Naive thymus-derived CD4-positive, alpha-beta T cell (primary cell): ENCODE data around the gene RBMXL3. TPM values are rescaled to one million over a fixed set of nuclear protein-coding genes. Genes with fewer than 3 reads are reported as not detected.

Experiments used
- ATAC-seq: fragments of 150-1000 bp; cut with Tn5 transposase; 2 replicates; pipeline ENCODE4 v1.10.0; 2021; ENCODE audit warnings: mild to moderate bottlenecking, moderate library complexity
- CTCF ChIA-PET: fragments of 350-600 bp; sonication (Branson Sonifier 250); formaldehyde crosslinking; loops from one replicate; lab custom pipeline; 2021; ENCODE audit warnings: antibody characterized with exemption; lab: Charles Lee
- POLR2A ChIA-PET: fragments of 350-600 bp; sonication (Branson Sonifier 250); formaldehyde crosslinking; loops from one replicate; lab custom pipeline; 2021; ENCODE audit warnings: antibody characterized with exemption, inconsistent platforms; lab: Charles Lee
- DNase-seq, 9 donors: peaks; one replicate each; pipeline versions ENCODE4 v3.0.0 to v3.0.0-alpha.2; 2020 to 2022; ENCODE audit warnings: mixed read lengths in 1 of 9
- H3K27ac ChIP-seq: one replicate; pipeline ENCODE4 v1.7.0; 2013; ENCODE audit warnings: mild to moderate bottlenecking, low read depth, low read length, moderate library complexity
- H3K27me3 ChIP-seq, 2 donors: one replicate each; pipeline ENCODE4 v1.7.0; 2013; ENCODE audit warnings: low read length in 2 of 2, mild to moderate bottlenecking in 2 of 2, moderate library complexity in 2 of 2; ENCODE audit not compliant: control insufficient read depth in 2 of 2, insufficient read depth in 2 of 2
- H3K36me3 ChIP-seq, 3 experiments: 1 replicate in 2 of 3; 2 replicates in 1 of 3; pipeline ENCODE4 v1.7.0; 2013; ENCODE audit warnings: low read length in 3 of 3, mild to moderate bottlenecking in 3 of 3, moderate library complexity in 1 of 3; ENCODE audit not compliant: insufficient read depth in 3 of 3, control insufficient read depth in 2 of 3
- H3K4me1 ChIP-seq, 2 donors: one replicate each; pipeline ENCODE4 v1.7.0; 2013; ENCODE audit warnings: low read length in 2 of 2, mild to moderate bottlenecking in 2 of 2, moderate library complexity in 1 of 2; ENCODE audit not compliant: control insufficient read depth in 2 of 2, insufficient read depth in 2 of 2
- H3K4me3 ChIP-seq: 2 replicates; pipeline ENCODE4 v1.7.0; 2013; ENCODE audit warnings: mild to moderate bottlenecking, low read length
- H3K9me3 ChIP-seq, 3 experiments: 1 replicate in 2 of 3; 2 replicates in 1 of 3; pipeline ENCODE4 v1.7.0; 2013; ENCODE audit warnings: low read length in 3 of 3; ENCODE audit not compliant: control insufficient read depth in 2 of 3
- H3K27ac Mint-ChIP-seq, 9 donors: one replicate each; pipeline ENCODE4 v1.8.0; 2020 to 2022; ENCODE audit warnings: mixed read lengths in 9 of 9, mild to moderate bottlenecking in 8 of 9, moderate library complexity in 5 of 9, inconsistent platforms in 2 of 9
- H3K27me3 Mint-ChIP-seq, 5 donors: one replicate each; pipeline ENCODE4 v1.8.0; 2021 to 2022; ENCODE audit warnings: mixed read lengths in 5 of 5, mild to moderate bottlenecking in 1 of 5
- H3K36me3 Mint-ChIP-seq, 5 donors: one replicate each; pipeline ENCODE4 v1.8.0; 2020 to 2022; ENCODE audit warnings: mixed read lengths in 5 of 5, mild to moderate bottlenecking in 3 of 5, inconsistent platforms in 1 of 5
- H3K4me1 Mint-ChIP-seq, 7 donors: one replicate each; pipeline ENCODE4 v1.8.0; 2020 to 2022; ENCODE audit warnings: mixed read lengths in 7 of 7, mild to moderate bottlenecking in 3 of 7, inconsistent platforms in 1 of 7
- H3K4me3 Mint-ChIP-seq, 10 donors: one replicate each; pipeline ENCODE4 v1.8.0; 2020 to 2022; ENCODE audit warnings: mild to moderate bottlenecking in 10 of 10, mixed read lengths in 10 of 10, moderate library complexity in 6 of 10, inconsistent platforms in 2 of 10
- H3K9me3 Mint-ChIP-seq, 11 donors: one replicate each; pipeline ENCODE4 v1.8.0; 2020 to 2022; ENCODE audit warnings: mixed read lengths in 11 of 11, mild to moderate bottlenecking in 4 of 11, inconsistent platforms in 1 of 11, moderate library complexity in 1 of 11
- intact Hi-C, 2 donors: fragments of 100-400 bp; cut with micrococcal nuclease; formaldehyde crosslinking; loops; one replicate each; pipeline ENCODE4 v1.15.1; 2023
- polyA plus RNA-seq, 2 donors: library from polyadenylated mRNA; unstranded; fragments of 300-500 nt; fragmentation: Illumina TruSeq; gene quantifications; one replicate each; pipeline ENCODE4 v1.2.3, GENCODE V29; 2021
- total RNA-seq, 6 experiments: library from RNA in 5 of 6; stranded (reverse) in 5 of 6; gene quantifications; 1 replicate in 5 of 6; 2 replicates in 1 of 6; pipeline ENCODE4 v1.2.3 and lab custom pipeline; 2021 to 2026

Gene RBMXL3
- total and polyA plus RNA-seq, 7 experiments from 2014 or later = not detected

- H3K9me3 ChIP-seq = no peaks in the 10 kb centered on the region
- H3K4me3 Mint-ChIP-seq = peak within 1 kb of the TSS in 3 of 10 donors; percentile 27 to 45 (median 28)
- H3K36me3 ChIP-seq = no peaks in the 10 kb centered on the region
- H3K27ac Mint-ChIP-seq = no peak within 1 kb of the TSS
- no peak within 1 kb of the TSS for H3K27ac ChIP-seq
- peaks cover 16 to 38% (median 28%) of the 10 kb centered on the region in 5 donors for H3K27me3 Mint-ChIP-seq
- peaks cover 0 to 6% (median 0%) of the 10 kb centered on the region in 7 donors for H3K4me1 Mint-ChIP-seq
- no peak within 1 kb of the TSS for H3K4me3 ChIP-seq
- no peaks in the 10 kb centered on the region for H3K4me1 ChIP-seq
- ChIA-PET POLR2A (no interaction called here), CTCF (no interaction called here)
- peaks cover 0 to 4% (median 0%) of the 10 kb centered on the region in 11 donors for H3K9me3 Mint-ChIP-seq
- DNase-seq (peak in 1 of 9 donors; percentile 1), ATAC-seq (no peak)
- no peaks in the 10 kb centered on the region for H3K27me3 ChIP-seq
- intact Hi-C loops = no loop called here
- H3K36me3 Mint-ChIP-seq = no peaks in the 10 kb centered on the region
Measured at GRCh38 chrX:115233497-115234455, 44.6 kb downstream of the RBMXL3 start, which contains the start of gene LRCH2. Gene LRCH2 (minus strand): TSS chrX:115234096. CDS start chrX:115234041, 55 bp downstream.

- no peak for ATAC-seq
- intact Hi-C loops = no loop called here
- ChIA-PET CTCF (no interaction called here), POLR2A (no interaction called here)
- H3K4me1 ChIP-seq = no peaks in the 10 kb centered on the region
- Mint-ChIP-seq H3K4me1 (peaks cover 0 to 6% (median 0%) of the 10 kb centered on the region in 7 donors), H3K36me3 (no peaks in the 10 kb centered on the region), H3K27me3 (peaks cover 16 to 38% (median 28%) of the 10 kb centered on the region in 5 donors), H3K4me3 (no peak overlapping the region), H3K27ac (no peak overlapping the region), H3K9me3 (peaks cover 0 to 4% (median 0%) of the 10 kb centered on the region in 11 donors)
- no peak overlapping the region for H3K27ac ChIP-seq
- no peaks in the 10 kb centered on the region for H3K36me3 ChIP-seq
- no peak for DNase-seq
- H3K9me3 ChIP-seq = no peaks in the 10 kb centered on the region
- H3K4me3 ChIP-seq = no peak overlapping the region
- H3K27me3 ChIP-seq = no peaks in the 10 kb centered on the region
Measured at GRCh38 chrX:115234461-115234860, 45.3 kb downstream of the RBMXL3 start.

DNA sequence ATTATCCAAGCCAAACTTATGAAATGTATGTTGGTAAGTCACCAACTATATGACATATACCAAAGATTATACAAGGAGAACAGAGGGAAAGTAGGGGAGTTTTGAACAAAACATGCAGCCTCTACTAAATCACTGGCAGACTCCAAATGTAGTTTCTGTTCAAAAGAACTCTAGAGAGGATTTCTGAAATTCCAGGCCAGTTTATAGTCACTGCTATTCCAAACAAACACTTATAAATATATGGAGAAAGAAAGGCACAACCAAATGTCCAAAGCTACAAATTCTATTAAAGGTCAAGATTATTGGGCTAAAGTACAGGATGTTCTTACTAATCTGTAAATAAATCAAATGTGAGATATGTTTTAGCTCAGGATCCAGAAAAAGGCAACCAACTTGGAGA, 47.4 kb downstream of the RBMXL3 start:
- Mint-ChIP-seq H3K27me3 (peaks cover 14 to 28% (median 25%) of the 10 kb centered on the region in 5 donors), H3K36me3 (no peaks in the 10 kb centered on the region), H3K4me1 (peaks cover 0 to 6% (median 0%) of the 10 kb centered on the region in 7 donors), H3K27ac (no peak overlapping the region), H3K4me3 (no peak overlapping the region), H3K9me3 (peaks cover 0 to 4% (median 0%) of the 10 kb centered on the region in 11 donors)
- Histone ChIP-seq H3K4me3 (no peak overlapping the region), H3K4me1 (no peaks in the 10 kb centered on the region), H3K9me3 (no peaks in the 10 kb centered on the region), H3K36me3 (no peaks in the 10 kb centered on the region), H3K27ac (no peak overlapping the region), H3K27me3 (no peaks in the 10 kb centered on the region)
- intact Hi-C loops = no loop called here
- DNase-seq (no peak), ATAC-seq (no peak)
- ChIA-PET CTCF (no interaction called here), POLR2A (no interaction called here)

DNA sequence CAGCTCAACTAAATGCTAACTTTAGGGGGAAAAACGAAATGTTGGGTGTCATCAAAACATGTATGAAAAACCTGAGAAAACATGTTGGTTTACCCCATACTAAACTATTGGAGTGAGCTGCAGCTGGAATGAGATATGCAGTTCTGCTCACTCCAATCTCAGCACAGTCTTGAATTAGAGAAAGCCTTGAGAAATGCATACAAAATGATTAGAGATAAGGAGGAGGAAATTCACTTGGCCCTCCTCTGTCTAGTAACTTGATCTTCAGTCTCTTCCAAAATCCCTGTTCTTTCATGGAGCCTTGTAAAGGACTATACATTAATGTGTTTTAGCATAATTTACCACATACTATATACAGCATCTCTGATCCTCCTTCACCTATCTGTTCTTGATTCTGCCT, 47.8 kb downstream of the RBMXL3 start:
- Mint-ChIP-seq H3K4me3 (no peak overlapping the region), H3K27me3 (peaks cover 14 to 23% (median 20%) of the 10 kb centered on the region in 5 donors), H3K4me1 (peaks cover 0 to 6% (median 0%) of the 10 kb centered on the region in 7 donors), H3K36me3 (no peaks in the 10 kb centered on the region), H3K9me3 (no peaks in the 10 kb centered on the region), H3K27ac (no peak overlapping the region)
- ChIA-PET CTCF (no interaction called here), POLR2A (no interaction called here)
- no peaks in the 10 kb centered on the region for H3K27me3 ChIP-seq
- H3K36me3 ChIP-seq = no peaks in the 10 kb centered on the region
- no peaks in the 10 kb centered on the region for H3K9me3 ChIP-seq
- intact Hi-C loops = no loop called here
- DNase-seq (no peak), ATAC-seq (no peak)
- H3K4me1 ChIP-seq = no peaks in the 10 kb centered on the region
- no peak overlapping the region for H3K4me3 ChIP-seq
- no peak overlapping the region for H3K27ac ChIP-seq

Other genes with a start within 250 kb of the RBMXL3 start
- gene IL13RA2, start 171.8 kb upstream of the RBMXL3 start, total RNA-seq = not detected
- not detected for gene IL13RA2, start 171.8 kb upstream of the RBMXL3 start, polyA plus RNA-seq
- not detected for gene LRCH2, start 44.7 kb downstream of the RBMXL3 start, total RNA-seq
- not detected for gene LRCH2, start 44.7 kb downstream of the RBMXL3 start, polyA plus RNA-seq
- not detected for gene LUZP4, start 100.3 kb downstream of the RBMXL3 start, total RNA-seq
- gene LUZP4, start 100.3 kb downstream of the RBMXL3 start, polyA plus RNA-seq = not detected